ENCODE data around the gene SVIL. TPM values are rescaled to one million over a fixed set of nuclear protein-coding genes. Genes with fewer than 3 reads are reported as not detected.

SVIL gene
- total RNA-seq, 1 donor from 2014 or later: 118 TPM

DNA sequence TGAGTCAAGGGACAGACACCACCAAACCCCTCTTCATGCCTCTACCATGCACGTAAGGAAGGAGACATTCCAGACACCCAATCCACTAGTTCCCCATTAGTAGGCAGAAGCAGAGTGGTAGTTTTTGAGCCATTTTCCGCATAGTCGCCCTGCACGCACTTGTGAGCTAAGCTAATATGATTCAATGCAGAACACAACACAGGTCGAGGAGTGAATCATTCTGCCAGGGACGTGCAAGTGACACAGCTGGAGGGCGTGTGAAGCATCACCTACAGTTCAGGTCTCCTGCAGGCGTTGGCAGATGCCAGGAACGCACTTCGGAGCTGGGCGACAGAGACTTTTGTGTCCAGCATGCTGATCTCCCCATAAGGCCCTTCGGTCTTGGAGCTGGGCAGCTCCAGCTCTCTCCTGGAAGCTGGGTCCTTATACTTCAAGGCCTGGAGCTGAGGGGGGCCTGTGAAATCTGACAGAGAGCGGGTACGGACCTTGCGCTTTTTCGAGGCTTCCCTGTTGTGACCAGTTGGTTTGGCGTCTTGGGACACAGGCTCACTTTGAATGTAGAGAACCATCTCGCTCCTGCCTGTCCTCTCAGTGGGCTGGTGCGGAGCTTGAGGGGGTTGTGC is 102.4 kb downstream of the SVIL start:
- no peak for DNase-seq
- Histone ChIP-seq H3K27ac (no peak overlapping the region), H3K4me3 (no peak overlapping the region), H3K4me1 (peaks cover 29% of the 10 kb centered on the region), H3K27me3 (ENCODE audit: low read depth) (no peaks in the 10 kb centered on the region), H3K9me3 (no peaks in the 10 kb centered on the region), H3K36me3 (peaks cover 38% of the 10 kb centered on the region)
- no peak for ATAC-seq
- intact Hi-C loops (cut with DNase I): no loop called here
- TF ChIP-seq, protein P1, sequence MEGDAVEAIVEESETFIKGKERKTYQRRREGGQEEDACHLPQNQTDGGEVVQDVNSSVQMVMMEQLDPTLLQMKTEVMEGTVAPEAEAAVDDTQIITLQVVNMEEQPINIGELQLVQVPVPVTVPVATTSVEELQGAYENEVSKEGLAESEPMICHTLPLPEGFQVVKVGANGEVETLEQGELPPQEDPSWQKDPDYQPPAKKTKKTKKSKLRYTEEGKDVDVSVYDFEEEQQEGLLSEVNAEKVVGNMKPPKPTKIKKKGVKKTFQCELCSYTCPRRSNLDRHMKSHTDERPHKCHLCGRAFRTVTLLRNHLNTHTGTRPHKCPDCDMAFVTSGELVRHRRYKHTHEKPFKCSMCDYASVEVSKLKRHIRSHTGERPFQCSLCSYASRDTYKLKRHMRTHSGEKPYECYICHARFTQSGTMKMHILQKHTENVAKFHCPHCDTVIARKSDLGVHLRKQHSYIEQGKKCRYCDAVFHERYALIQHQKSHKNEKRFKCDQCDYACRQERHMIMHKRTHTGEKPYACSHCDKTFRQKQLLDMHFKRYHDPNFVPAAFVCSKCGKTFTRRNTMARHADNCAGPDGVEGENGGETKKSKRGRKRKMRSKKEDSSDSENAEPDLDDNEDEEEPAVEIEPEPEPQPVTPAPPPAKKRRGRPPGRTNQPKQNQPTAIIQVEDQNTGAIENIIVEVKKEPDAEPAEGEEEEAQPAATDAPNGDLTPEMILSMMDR (IDR thresholded peaks at IDR 0.05): no peak

DNA sequence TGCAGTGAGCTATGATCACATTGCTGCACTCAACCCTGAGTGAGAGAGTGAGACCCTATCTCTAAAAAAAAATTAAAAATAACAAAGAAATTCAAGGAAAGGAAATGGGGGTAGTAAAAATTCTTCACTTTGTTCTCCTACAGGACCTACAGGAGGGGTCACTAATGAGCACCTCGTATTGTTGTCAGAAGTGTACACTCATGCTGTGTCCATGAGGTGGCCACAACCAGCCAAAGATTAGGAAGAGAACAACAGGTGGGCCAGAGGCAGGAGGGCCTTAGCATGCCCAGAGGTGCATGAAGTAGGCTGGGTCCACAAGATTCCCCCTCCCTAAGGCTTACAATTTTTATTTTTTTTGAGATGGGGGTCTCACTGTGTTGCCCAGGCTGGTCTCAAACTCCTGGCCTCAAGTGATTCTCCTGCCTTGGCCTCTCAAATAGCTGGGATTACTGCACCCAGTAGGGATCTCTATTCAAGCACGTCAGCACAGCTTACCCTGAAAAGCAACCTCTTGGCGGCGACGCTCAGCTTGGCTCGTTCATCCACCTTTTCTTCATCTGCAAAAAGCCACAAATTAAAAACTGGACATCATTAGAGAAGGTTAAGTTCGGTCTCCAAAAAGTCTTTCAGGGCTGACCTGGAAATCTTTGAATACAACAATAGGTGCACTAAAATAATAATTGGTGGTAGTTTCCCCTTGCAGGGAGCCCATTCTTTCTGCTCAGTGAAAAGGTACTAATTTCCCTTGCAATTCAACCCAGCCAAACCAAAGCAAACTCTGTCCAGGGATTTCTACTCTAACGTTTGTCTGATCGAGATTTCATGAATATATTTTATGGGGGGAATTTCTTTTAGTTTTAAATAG is 104.4 kb downstream of the SVIL start:
- Histone ChIP-seq H3K4me3 (no peak overlapping the region), H3K4me1 (peaks cover 16% of the 10 kb centered on the region), H3K27ac (no peak overlapping the region), H3K9me3 (no peaks in the 10 kb centered on the region), H3K27me3 (ENCODE audit: low read depth) (no peaks in the 10 kb centered on the region), H3K36me3 (peaks cover 54% of the 10 kb centered on the region)
- no peak for DNase-seq
- TF ChIP-seq, protein P1 (IDR thresholded peaks at IDR 0.05): no peak
- intact Hi-C loops (cut with DNase I): no loop called here
- ATAC-seq: no peak

DNA sequence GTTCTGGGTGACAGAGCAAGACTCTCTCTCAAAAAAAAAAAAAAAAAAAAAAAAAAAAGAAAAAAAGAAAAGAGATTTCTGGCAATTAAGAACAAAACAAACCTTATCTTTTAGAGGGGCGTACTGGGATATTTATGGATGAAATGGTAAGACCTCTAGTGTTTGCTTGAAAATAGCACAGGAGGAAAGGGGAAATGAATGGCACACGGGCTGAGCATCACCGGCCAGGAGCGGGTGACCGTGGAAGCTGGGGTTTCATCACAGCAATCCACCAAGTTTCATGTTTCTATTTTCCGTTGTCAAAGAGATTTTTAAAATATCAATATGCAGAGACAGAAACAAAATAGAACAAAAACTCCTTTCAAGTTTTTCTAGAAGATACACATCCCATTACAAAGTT is 105.6 kb downstream of the SVIL start:
- H3K36me3 ChIP-seq: peaks cover 66% of the 10 kb centered on the region
- DNase-seq (no peak), ATAC-seq (no peak)
- H3K27me3 ChIP-seq (ENCODE audit: low read depth): no peaks in the 10 kb centered on the region
- no peaks in the 10 kb centered on the region for H3K9me3 ChIP-seq
- peaks cover 4% of the 10 kb centered on the region for H3K4me1 ChIP-seq
- H3K27ac ChIP-seq: no peak overlapping the region
- H3K4me3 ChIP-seq: no peak overlapping the region
- intact Hi-C loops (cut with DNase I): no loop called here
- TF ChIP-seq, protein P1 (IDR thresholded peaks at IDR 0.05): no peak

DNA sequence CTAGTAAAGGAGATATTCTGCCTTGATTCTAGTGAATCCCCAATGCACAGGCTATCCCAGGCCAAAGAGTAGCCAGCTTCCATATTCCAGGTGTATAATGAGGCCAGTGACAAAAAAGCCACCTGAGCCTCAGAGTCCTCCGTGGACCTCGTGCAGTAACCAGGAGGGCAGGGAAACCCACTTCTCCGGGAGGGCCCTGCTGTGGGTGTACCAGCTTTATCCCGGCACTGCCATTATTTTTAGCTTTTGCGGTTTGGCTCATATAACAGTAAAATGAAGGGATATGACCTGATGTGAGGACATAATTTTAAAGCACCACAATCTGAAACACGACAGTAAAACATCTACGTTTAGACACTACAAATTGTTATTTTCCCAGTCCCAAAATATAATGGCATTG is 109.0 kb downstream of the SVIL start:
- Histone ChIP-seq H3K9me3 (no peaks in the 10 kb centered on the region), H3K27ac (no peak overlapping the region), H3K36me3 (peaks cover 88% of the 10 kb centered on the region), H3K4me1 (no peaks in the 10 kb centered on the region), H3K4me3 (no peak overlapping the region), H3K27me3 (ENCODE audit: low read depth) (no peaks in the 10 kb centered on the region)
- DNase-seq: no peak
- TF ChIP-seq, protein P1 (IDR thresholded peaks at IDR 0.05): no peak
- intact Hi-C loops (cut with DNase I): no loop called here
- no peak for ATAC-seq

DNA sequence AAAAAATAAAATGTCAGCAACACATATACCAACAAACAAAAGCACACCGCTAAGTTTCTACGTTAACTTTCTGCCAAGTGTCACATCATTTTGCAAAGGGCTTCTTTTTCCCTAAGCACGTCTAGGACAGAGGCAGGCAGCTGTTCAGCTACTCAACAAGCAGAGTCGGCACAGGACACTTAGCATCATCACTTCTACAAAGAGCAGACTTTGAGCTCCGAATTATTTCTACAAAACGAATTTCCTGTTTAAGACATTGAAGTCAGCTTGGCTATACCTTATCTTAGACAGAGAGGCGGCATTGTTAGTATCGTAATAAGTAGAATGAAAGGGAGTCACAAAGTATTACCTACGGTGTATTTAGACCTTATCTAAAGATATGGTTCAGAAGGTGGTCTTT is 110.1 kb downstream of the SVIL start:
- intact Hi-C loops (cut with DNase I): no loop called here
- H3K4me1 ChIP-seq: no peaks in the 10 kb centered on the region
- H3K36me3 ChIP-seq: peaks cover 89% of the 10 kb centered on the region
- no peaks in the 10 kb centered on the region for H3K9me3 ChIP-seq
- TF ChIP-seq, protein P1 (IDR thresholded peaks at IDR 0.05): no peak
- DNase-seq (no peak), ATAC-seq (no peak)
- H3K27me3 ChIP-seq (ENCODE audit: low read depth): no peaks in the 10 kb centered on the region
- H3K4me3 ChIP-seq: no peak overlapping the region
- no peak overlapping the region for H3K27ac ChIP-seq

All from lower lobe of right lung (tissue), 2 donors.